Right cardiac atrium (tissue), 5 donors: ENCODE results near the gene PASK. TPM values are rescaled to one million over a fixed set of nuclear protein-coding genes. Genes with fewer than 3 reads are reported as not detected.
A peak's percentile ranks its signal among the peaks of the same experiment; 100 is the strongest.

Experiments
- ATAC-seq, 2 donors: fragments of 200-7000 bp; cut with Tn5 transposase; one replicate each; pipeline versions ENCODE4 v1.8.0 to v1.9.1; 2020; ENCODE audit warnings: moderate library complexity in 2 of 2, mild to moderate bottlenecking in 1 of 2
- DNase-seq, 3 donors: peaks; one replicate each; pipeline ENCODE4 v3.0.0-alpha.2; 2020
- H3K27ac ChIP-seq: one replicate; pipeline ENCODE4 v1.5.1; 2013; ENCODE audit warnings: mild to moderate bottlenecking, low read length, control low read depth, moderate library complexity
- H3K27me3 ChIP-seq: one replicate; pipeline ENCODE4 v1.6.1; 2013; ENCODE audit not compliant: control insufficient read depth, insufficient read depth
- H3K4me1 ChIP-seq: one replicate; pipeline ENCODE4 v1.6.1; 2013; ENCODE audit warnings: low read length; ENCODE audit not compliant: control insufficient read depth, insufficient read depth
- H3K4me3 ChIP-seq: one replicate; pipeline ENCODE4 v1.5.1; 2013; ENCODE audit warnings: low read length, control low read depth
- H3K9me3 ChIP-seq: one replicate; pipeline ENCODE4 v1.6.1; 2013; ENCODE audit warnings: low read length; ENCODE audit not compliant: control insufficient read depth
- WGBS: extraction: QIAGEN DNeasy Blood & Tissue Kit; methylation state at CpG from one replicate; pipeline ENCODE4 v1.1.7; 2013; 5-methylcytosine and 5-hydroxymethylcytosine counted together
- intact Hi-C, 4 donors: fragments of 100-400 bp; cut with DNase I; formaldehyde crosslinking; loops; one replicate each; pipeline versions ENCODE4 v1.11.0 to v1.14.0; 2022 to 2023
- polyA plus RNA-seq: library from polyadenylated mRNA; stranded (reverse); fragments of 200-250 nt; gene quantifications from one replicate; pipeline ENCODE4 v1.2.3, GENCODE V29; 2013
- total RNA-seq, 4 donors: library from RNA; stranded (reverse); fragmentation: NEBNext Ultra II Directional; extraction: Animal tissue kit (Norgen Biotek cat#: 25700); gene quantifications; one replicate each; pipeline ENCODE4 v1.2.1, GENCODE V29; 2021
- donor health status: healthy with polysubstance abuse.
- donor health status: DM: no; HTN: yes; CAD: no.
- donor health status: DM: no; HTN: no; CAD: no.
- donor health status: DM: no; HTN: yes; CAD: no; lungs with severe emphysema.
- donor health status: DM: yes; HTN: yes; CAD: no.

PASK gene
- total and polyA plus RNA-seq, 5 donors: 1.1 to 5.3 (median 2.9) TPM

- no peak overlapping the region for H3K27ac ChIP-seq
- no peaks in the 10 kb centered on the region for H3K27me3 ChIP-seq
- DNase-seq (no peak), ATAC-seq (no peak)
- WGBS: 86% methylated on average over 25 of the region's 25 CpGs
- intact Hi-C loops: loop anchor here in 1 of 4 donors (10.0 kb wide), 1 partner anchor 204 kb away; the partner anchor contains the start of gene AGXT
- H3K4me3 ChIP-seq: no peak overlapping the region
- no peaks in the 10 kb centered on the region for H3K9me3 ChIP-seq
- no peaks in the 10 kb centered on the region for H3K4me1 ChIP-seq
Measured at GRCh38 chr2:241068136-241068941, 80.9 kb downstream of the PASK start.

DNA sequence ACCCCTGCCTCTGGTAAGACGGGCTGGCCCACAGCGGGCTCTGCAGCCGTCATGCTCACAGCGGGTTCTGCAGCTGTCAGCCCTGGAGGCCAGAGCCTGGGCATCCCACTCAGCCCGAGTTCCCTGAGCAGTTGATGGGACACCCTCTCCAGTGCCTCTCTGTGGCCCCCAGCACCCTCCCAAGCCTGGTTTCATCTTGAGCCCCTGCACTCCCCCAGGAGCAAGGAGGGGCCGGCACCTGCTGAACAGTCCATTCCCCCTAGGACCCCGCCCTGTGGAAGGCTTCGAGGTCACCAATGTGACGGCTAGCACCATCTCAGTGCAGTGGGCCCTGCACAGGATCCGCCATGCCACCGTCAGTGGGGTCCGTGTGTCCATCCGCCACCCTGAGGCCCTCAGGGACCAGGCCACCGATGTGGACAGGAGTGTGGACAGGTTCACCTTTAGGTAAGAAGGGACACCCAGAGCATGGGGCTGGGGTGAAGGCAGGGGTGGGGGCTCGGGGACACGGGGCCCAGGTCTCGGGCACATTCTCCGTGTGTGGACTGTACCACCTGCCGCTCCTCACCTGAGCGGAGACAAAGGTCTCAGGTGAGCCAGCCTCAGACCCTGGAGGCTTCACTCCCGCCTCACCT is 81.7 kb downstream of the PASK start:
- 92% methylated on average over 21 of the region's 21 CpGs for WGBS
- ATAC-seq (no peak), DNase-seq (peak in 1 of 3 donors; percentile 23)
- no peaks in the 10 kb centered on the region for H3K27me3 ChIP-seq
- no peak overlapping the region for H3K27ac ChIP-seq
- H3K4me1 ChIP-seq: no peaks in the 10 kb centered on the region
- H3K4me3 ChIP-seq: no peak overlapping the region
- intact Hi-C loops: loop anchor here in 1 of 4 donors (10.0 kb wide), 1 partner anchor 203 kb away; the partner anchor contains the start of gene AGXT
- H3K9me3 ChIP-seq: no peaks in the 10 kb centered on the region

- DNase-seq: no peak
Measured at GRCh38 chr2:241066893-241067341, 82.4 kb downstream of the PASK start.

DNA sequence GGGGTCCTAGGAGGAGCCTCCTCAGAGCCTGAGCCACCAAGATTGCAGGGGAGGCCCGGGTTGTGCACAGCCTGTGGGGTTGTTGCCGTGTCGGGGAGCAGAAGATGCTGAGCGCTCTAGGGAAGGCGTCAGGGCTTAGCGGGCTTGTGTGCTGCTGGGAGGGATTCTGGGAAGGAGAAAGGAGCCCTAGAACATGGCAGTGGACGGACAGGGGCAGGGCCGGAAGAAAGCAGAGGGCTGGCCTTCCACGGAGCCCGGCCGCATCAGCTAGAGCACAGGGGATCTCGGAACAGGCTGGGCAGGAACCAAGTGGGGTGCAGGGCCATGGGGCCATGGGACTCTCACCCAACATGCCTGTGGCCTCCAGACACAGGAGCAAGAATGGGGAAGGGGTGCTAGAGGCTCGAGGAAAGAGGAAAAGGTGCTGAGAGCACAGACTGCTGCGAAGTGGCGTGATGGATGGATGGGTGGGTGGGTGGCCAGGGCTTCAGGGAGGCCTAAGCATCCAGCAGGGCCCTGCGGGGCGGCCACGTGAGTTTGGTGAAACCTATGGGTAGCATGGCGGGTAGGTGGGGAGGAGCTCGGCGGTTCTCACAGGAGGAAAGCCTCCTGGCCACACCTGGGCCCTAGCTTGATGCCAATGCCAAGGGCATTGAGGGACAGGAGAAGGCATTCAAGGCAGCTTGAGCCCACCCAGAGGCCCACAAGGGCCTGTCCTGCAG is 82.9 kb downstream of the PASK start:
- Histone ChIP-seq H3K4me1 (no peaks in the 10 kb centered on the region), H3K9me3 (no peaks in the 10 kb centered on the region), H3K27ac (no peak overlapping the region), H3K27me3 (no peaks in the 10 kb centered on the region), H3K4me3 (no peak overlapping the region)
- intact Hi-C loops: loop anchor here in 1 of 4 donors (10.0 kb wide), 1 partner anchor 202 kb away; the partner anchor contains the start of gene AGXT
- DNase-seq (peak in 1 of 3 donors; percentile 49), ATAC-seq (no peak)
- 93% methylated on average over 21 of the region's 21 CpGs for WGBS

More at GRCh38 chr2:241066893-241067341, 82.4 kb downstream of the PASK start:
- Histone ChIP-seq H3K9me3 (no peaks in the 10 kb centered on the region), H3K4me1 (no peaks in the 10 kb centered on the region), H3K27ac (no peak overlapping the region), H3K4me3 (no peak overlapping the region), H3K27me3 (no peaks in the 10 kb centered on the region)
- WGBS: 74% methylated on average over 15 of the region's 15 CpGs
- ATAC-seq: no peak
- intact Hi-C loops: loop anchor here in 1 of 4 donors (10.0 kb wide), 1 partner anchor 202 kb away; the partner anchor contains the start of gene AGXT

GRCh38 chr2:241065355-241065803 is 83.9 kb downstream of the PASK start:
- Histone ChIP-seq H3K27me3 (no peaks in the 10 kb centered on the region), H3K27ac (no peak overlapping the region), H3K4me1 (no peaks in the 10 kb centered on the region), H3K9me3 (no peaks in the 10 kb centered on the region), H3K4me3 (no peak overlapping the region)
- no peak for DNase-seq
- intact Hi-C loops: loop anchor here in 1 of 4 donors (10.0 kb wide), 1 partner anchor 201 kb away; the partner anchor contains the start of gene AGXT
- 86% methylated on average over 27 of the region's 27 CpGs for WGBS
- ATAC-seq: no peak

- H3K4me3 ChIP-seq: no peak overlapping the region
- 87% methylated on average over 23 of the region's 23 CpGs for WGBS
- H3K9me3 ChIP-seq: no peaks in the 10 kb centered on the region
- no peaks in the 10 kb centered on the region for H3K27me3 ChIP-seq
- ATAC-seq (no peak), DNase-seq (peak in 2 of 3 donors; percentile 40 to 54)
- no peaks in the 10 kb centered on the region for H3K4me1 ChIP-seq
- no peak overlapping the region for H3K27ac ChIP-seq
- intact Hi-C loops: loop anchor here in 1 of 4 donors (10.0 kb wide), 1 partner anchor 200 kb away; the partner anchor contains the start of gene AGXT
Measured at GRCh38 chr2:241064802-241065354, 84.4 kb downstream of the PASK start.

DNA sequence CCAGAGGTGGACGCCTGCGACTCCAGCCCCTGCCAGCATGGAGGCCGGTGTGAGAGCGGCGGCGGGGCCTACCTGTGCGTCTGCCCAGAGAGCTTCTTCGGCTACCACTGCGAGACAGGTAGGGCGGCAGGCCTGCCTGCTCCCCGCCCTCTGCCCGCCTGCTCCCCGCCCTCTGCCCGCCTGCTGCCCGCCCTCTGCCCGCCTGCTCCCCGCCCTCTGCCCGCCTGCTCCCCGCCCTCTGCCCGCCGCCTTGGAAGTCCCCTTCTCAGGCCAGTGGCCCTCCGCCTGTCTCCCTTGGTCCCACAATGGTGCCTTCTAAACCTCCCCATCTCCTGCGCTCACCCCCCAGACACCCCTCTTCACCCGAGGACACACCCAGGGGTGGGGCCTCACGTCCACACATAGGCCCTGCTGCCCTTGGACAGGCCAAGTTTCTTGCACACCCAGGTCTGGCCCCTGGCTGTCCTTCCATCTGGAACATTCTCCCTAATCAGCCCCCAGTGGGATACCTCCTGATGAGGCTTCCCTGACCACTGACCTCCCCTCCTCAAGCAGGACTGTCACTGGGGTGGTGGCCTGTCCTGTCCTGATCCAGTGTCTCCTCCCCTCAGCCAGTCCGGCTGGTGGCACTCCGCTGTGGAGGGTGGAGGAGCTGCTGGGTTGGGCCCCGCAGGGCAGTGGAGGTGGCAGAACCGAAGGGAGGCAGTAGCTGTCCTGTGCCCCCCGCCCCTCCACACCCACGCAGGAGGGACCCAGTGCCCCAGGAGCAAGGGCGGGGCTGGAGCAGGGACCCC is 85.1 kb downstream of the PASK start:
- DNase-seq (peak in 2 of 3 donors; percentile 66 to 69), ATAC-seq (peak; percentile 42)
- no peak overlapping the region for H3K27ac ChIP-seq
- H3K4me1 ChIP-seq: no peaks in the 10 kb centered on the region
- 32% methylated on average over 31 of the region's 32 CpGs for WGBS
- no peaks in the 10 kb centered on the region for H3K27me3 ChIP-seq
- no peak overlapping the region for H3K4me3 ChIP-seq
- no peaks in the 10 kb centered on the region for H3K9me3 ChIP-seq
- intact Hi-C loops: loop anchor here in 1 of 4 donors (10.0 kb wide), 1 partner anchor 199 kb away; the partner anchor contains the start of gene AGXT

GRCh38 chr2:241063587-241063986 is 85.7 kb downstream of the PASK start:
- 39% methylated on average over 8 of the region's 8 CpGs for WGBS
- Histone ChIP-seq H3K27me3 (no peaks in the 10 kb centered on the region), H3K4me3 (no peak overlapping the region), H3K9me3 (no peaks in the 10 kb centered on the region), H3K4me1 (no peaks in the 10 kb centered on the region), H3K27ac (no peak overlapping the region)
- DNase-seq (peak in 2 of 3 donors; percentile 46 to 58), ATAC-seq (peak; percentile 15 to 22)
- intact Hi-C loops: loop anchor here in 1 of 4 donors (10.0 kb wide), 1 partner anchor 199 kb away; the partner anchor contains the start of gene AGXT

DNA sequence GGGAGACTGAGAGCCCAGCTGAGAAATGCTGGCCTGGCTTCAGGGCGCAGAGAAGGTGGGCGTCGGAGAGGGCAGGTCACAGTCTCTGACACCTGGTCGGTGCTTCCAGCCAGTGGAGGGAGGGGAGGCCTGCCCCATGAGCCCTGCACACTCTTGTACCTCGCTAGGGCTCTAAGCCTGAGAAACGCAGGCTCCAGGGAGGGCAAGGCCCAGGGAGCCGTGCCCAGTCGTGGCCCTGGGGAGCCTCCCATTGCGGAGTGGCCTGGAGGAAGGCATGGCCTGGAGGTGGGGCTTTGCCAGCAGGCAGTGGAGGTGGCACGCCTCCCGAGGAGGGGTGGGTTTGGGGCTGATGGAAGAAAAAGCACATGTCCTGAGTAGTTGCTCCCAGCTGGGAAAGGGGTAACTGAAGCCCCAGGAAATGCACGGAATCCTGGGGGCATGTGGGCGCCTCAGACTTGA is 86.2 kb downstream of the PASK start:
- Histone ChIP-seq H3K27ac (no peak overlapping the region), H3K27me3 (no peaks in the 10 kb centered on the region), H3K4me1 (no peaks in the 10 kb centered on the region), H3K9me3 (no peaks in the 10 kb centered on the region), H3K4me3 (no peak overlapping the region)
- ATAC-seq (peak; percentile 30 to 37), DNase-seq (peak in 2 of 3 donors; percentile 53 to 57)
- intact Hi-C loops: loop anchor here in 1 of 4 donors (10.0 kb wide), 1 partner anchor 198 kb away; the partner anchor contains the start of gene AGXT
- WGBS: 56% methylated on average over 13 of the region's 13 CpGs
